HepG2 (cell line): Measurements from ENCODE around the gene AUH. TPM values are rescaled to one million over a fixed set of nuclear protein-coding genes. Genes with fewer than 3 reads are reported as not detected.

Experiments
- AHR ChIP-seq: IDR thresholded peaks from 2 replicates; pipeline ENCODE4 v1.6.1; 2018; ENCODE audit warnings: missing genetic modification reagents, missing compliant biosample characterization
- ATF1 ChIP-seq: IDR thresholded peaks from 2 replicates; pipeline ENCODE4 v1.6.1; 2016; ENCODE audit warnings: mild to moderate bottlenecking, control low read depth
- ATF3 ChIP-seq: sonication (generic); formaldehyde crosslinking; IDR thresholded peaks from 2 replicates; pipeline ENCODE4 v1.4.0; 2020; ENCODE audit warnings: missing genetic modification reagents
- CBX5 ChIP-seq: sonication (generic); formaldehyde crosslinking; IDR thresholded peaks from 2 replicates; pipeline ENCODE4 v1.4.0; 2020; ENCODE audit warnings: missing genetic modification reagents, borderline replicate concordance
- GATAD2A ChIP-seq: IDR thresholded peaks from 2 replicates; pipeline ENCODE4 v1.6.1; 2016
- JARID2 ChIP-seq: sonication (generic); formaldehyde crosslinking; IDR thresholded peaks from 2 replicates; pipeline ENCODE4 v1.8.1; 2023; ENCODE audit warnings: missing genetic modification reagents, inconsistent platforms; ENCODE audit not compliant: insufficient replicate concordance
- KDM2A ChIP-seq: sonication (generic); formaldehyde crosslinking; IDR thresholded peaks from 2 replicates; pipeline ENCODE4 v1.4.0; 2020; ENCODE audit warnings: low read depth, missing genetic modification reagents, borderline replicate concordance
- PHB2 ChIP-seq: fragments of 450-650 bp; IDR thresholded peaks from 2 replicates; pipeline ENCODE4 v1.6.1; 2018; ENCODE audit not compliant: partially characterized antibody
- SMARCE1 ChIP-seq: fragments of 450-650 bp; IDR thresholded peaks from 2 replicates; pipeline ENCODE4 v1.6.1; 2017; ENCODE audit warnings: borderline replicate concordance
- TEAD2 ChIP-seq: sonication (generic); formaldehyde crosslinking; IDR thresholded peaks from 2 replicates; pipeline ENCODE4 v1.9.0; 2021; ENCODE audit warnings: missing genetic modification reagents
- TFDP2 ChIP-seq: sonication (generic); formaldehyde crosslinking; IDR thresholded peaks from 2 replicates; pipeline ENCODE4 v1.4.0; 2020; ENCODE audit warnings: missing genetic modification reagents
- ZBTB10 ChIP-seq: sonication (generic); formaldehyde crosslinking; IDR thresholded peaks from 2 replicates; pipeline ENCODE4 v1.4.0; 2020; ENCODE audit warnings: missing genetic modification reagents, borderline replicate concordance
- ZC3H13 ChIP-seq: sonication (generic); formaldehyde crosslinking; IDR thresholded peaks from 2 replicates; pipeline ENCODE4 v1.8.1; 2023; ENCODE audit warnings: mild to moderate bottlenecking, missing genetic modification reagents, moderate library complexity
- ZHX2 ChIP-seq, 2 experiments: sonication (generic) in 1 of 2; formaldehyde crosslinking in 1 of 2; IDR thresholded peaks; 2 replicates each; pipeline versions ENCODE4 v1.6.1 to v1.9.0; 2014 to 2022; ENCODE audit warnings: antibody characterized with exemption in 1 of 2, borderline replicate concordance in 1 of 2, inconsistent platforms in 1 of 2, low read depth in 1 of 2, missing genetic modification reagents in 1 of 2
- ZNF468 ChIP-seq: sonication (generic); formaldehyde crosslinking; IDR thresholded peaks from 2 replicates; pipeline ENCODE4 v1.8.0; 2022; ENCODE audit warnings: mild to moderate bottlenecking, moderate library complexity, missing genetic modification reagents
- ZNF567 ChIP-seq: sonication (generic); formaldehyde crosslinking; IDR thresholded peaks from 2 replicates; pipeline ENCODE4 v1.8.1; 2023; ENCODE audit warnings: mild to moderate bottlenecking, missing genetic modification reagents, borderline replicate concordance
- ZNF891 ChIP-seq: sonication (generic); formaldehyde crosslinking; IDR thresholded peaks from 2 replicates; pipeline ENCODE4 v1.5.0; 2020; ENCODE audit warnings: mild to moderate bottlenecking, missing genetic modification reagents
- ZSCAN5A ChIP-seq: sonication (generic); formaldehyde crosslinking; IDR thresholded peaks from 2 replicates; pipeline ENCODE4 v1.8.0; 2022; ENCODE audit warnings: mild to moderate bottlenecking, missing genetic modification reagents, borderline replicate concordance
- polyA plus RNA-seq, 8 experiments: library from polyadenylated mRNA; depleted of rRNA in 3 of 8; stranded (reverse) in 7 of 8; unstranded in 1 of 8; fragments of >200 nt; fragmentation: Illumina TruSeq in 4 of 8; extraction: Trizol in 4 of 8; gene quantifications; 2 replicates each; pipeline versions ENCODE4 v1.2.1 to v1.2.3, GENCODE V29; 2011 to 2016; ENCODE audit warnings: low read depth in 4 of 8, missing spikeins in 1 of 8, mixed read lengths in 1 of 8; ENCODE audit not compliant: insufficient read depth in 1 of 8
- total RNA-seq, 5 experiments: library from RNA; depleted of rRNA; stranded (reverse); fragments of >200 nt; fragmentation: Illumina TruSeq; extraction: Trizol; gene quantifications; 2 replicates each; pipeline ENCODE4 v1.2.3, GENCODE V29; 2016; ENCODE audit warnings: low read depth in 1 of 5

The AUH gene
- total and polyA plus RNA-seq, 2 of the 13 experiments (the other 11 are each of a cell fraction or from before 2014, with no cell fraction given), result 25.8 to 31.9 TPM

GRCh38 chr9:91193087-91193657 lies 168.5 kb downstream of the AUH start (continued):
- 0 out of 2 replicates have a peak, but pooled peaks have one; percentile 73 for TF ChIP-seq CBX5 (CRISPR knock-in tag)
- peak; percentile 82 for TF ChIP-seq ATF3 (CRISPR knock-in tag)
- TF ChIP-seq ATF1 (CRISPR knock-in tag), result no peak; the same call in 1 of the 2 replicates
- no peak; the same call in 1 of the 2 replicates for TF ChIP-seq KDM2A (CRISPR knock-in tag)
- TF ChIP-seq TEAD2 (CRISPR knock-in tag), result no peak
- TF ChIP-seq GATAD2A (CRISPR knock-in tag), result peak; percentile 82
- TF ChIP-seq TFDP2 (CRISPR knock-in tag), result no peak
- no peak for TF ChIP-seq SMARCE1
- TF ChIP-seq ZC3H13 (CRISPR knock-in tag), result no peak; the same call in none of the 2 replicates
- TF ChIP-seq JARID2 (CRISPR knock-in tag), result no peak
- no peak; the same call in 1 of the 2 replicates for TF ChIP-seq ZBTB10
- TF ChIP-seq AHR, result no peak
- TF ChIP-seq ZNF468, result no peak
- no peak for TF ChIP-seq ZHX2 (IDR thresholded peaks at IDR 0.05; ENCODE audit: low read depth)
- TF ChIP-seq ZHX2 (CRISPR knock-in tag; IDR thresholded peaks at IDR 0.05; ENCODE audit: borderline replicate concordance), result no peak; the same call in 1 of the 2 replicates
- TF ChIP-seq ZNF567 (CRISPR knock-in tag), result no peak
- no peak for TF ChIP-seq ZSCAN5A (CRISPR knock-in tag)
- no peak for TF ChIP-seq PHB2
- no peak for TF ChIP-seq ZNF891 (CRISPR knock-in tag)
